ENCODE measurements around the gene AGAP1. TPM values are rescaled to one million over a fixed set of nuclear protein-coding genes. Genes with fewer than 3 reads are reported as not detected.

Gene AGAP1
- total RNA-seq, 1 donor from 2014 or later = 3.8 TPM

- no peak overlapping the region for H3K27ac Mint-ChIP-seq
- intact Hi-C loops (cut with micrococcal nuclease) = no loop called here
- no peaks in the 10 kb centered on the region for H3K36me3 Mint-ChIP-seq (ENCODE audit: low read depth)
- H3K9me3 Mint-ChIP-seq = no peaks in the 10 kb centered on the region
- H3K27me3 Mint-ChIP-seq = no peaks in the 10 kb centered on the region
- H3K4me1 Mint-ChIP-seq = no peaks in the 10 kb centered on the region
- DNase-seq = no peak
- H3K4me3 Mint-ChIP-seq = no peak overlapping the region
Measured at GRCh38 chr2:235468978-235469655, 24.7 kb upstream of the AGAP1 start.

DNA sequence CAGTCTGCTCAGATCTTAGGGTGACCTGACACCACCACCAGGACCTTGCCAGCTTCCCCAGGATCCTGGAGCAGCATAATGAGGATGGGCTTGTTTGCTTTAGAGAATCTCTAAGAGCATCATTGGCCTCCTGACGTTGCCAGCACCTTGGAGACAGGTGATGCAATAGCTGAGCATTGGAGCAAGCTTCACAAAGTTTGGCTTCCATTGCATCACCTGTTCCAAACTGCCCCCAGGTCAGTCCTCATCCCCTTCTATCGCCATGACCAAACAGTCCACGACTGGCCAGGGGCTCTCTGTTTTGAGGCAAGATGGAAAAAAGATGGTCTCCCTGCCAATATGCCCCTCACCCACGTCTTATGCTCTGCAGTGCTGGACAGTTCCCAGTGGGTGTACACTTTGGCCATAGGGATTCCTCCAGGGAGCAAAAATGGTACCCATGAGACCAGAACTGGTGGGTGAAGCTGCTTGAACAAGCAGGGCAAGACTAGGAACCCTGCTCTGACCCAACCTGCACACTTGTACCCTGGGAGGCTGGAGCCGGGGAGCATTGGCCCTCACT, 22.6 kb upstream of the AGAP1 start:
- Mint-ChIP-seq H3K27ac (no peak overlapping the region), H3K4me1 (no peaks in the 10 kb centered on the region), H3K27me3 (no peaks in the 10 kb centered on the region), H3K36me3 (ENCODE audit: low read depth) (no peaks in the 10 kb centered on the region), H3K4me3 (no peak overlapping the region), H3K9me3 (peaks cover 4% of the 10 kb centered on the region)
- DNase-seq = no peak
- intact Hi-C loops (cut with micrococcal nuclease) = no loop called here

- no peak overlapping the region for H3K4me3 Mint-ChIP-seq
- no peaks in the 10 kb centered on the region for H3K27me3 Mint-ChIP-seq
- no peak for DNase-seq
- no peak overlapping the region for H3K27ac Mint-ChIP-seq
- intact Hi-C loops (cut with micrococcal nuclease) = no loop called here
- H3K4me1 Mint-ChIP-seq = no peaks in the 10 kb centered on the region
- peaks cover 4% of the 10 kb centered on the region for H3K9me3 Mint-ChIP-seq
- H3K36me3 Mint-ChIP-seq (ENCODE audit: low read depth) = no peaks in the 10 kb centered on the region
Measured at GRCh38 chr2:235472443-235472842, 21.4 kb upstream of the AGAP1 start.

DNA sequence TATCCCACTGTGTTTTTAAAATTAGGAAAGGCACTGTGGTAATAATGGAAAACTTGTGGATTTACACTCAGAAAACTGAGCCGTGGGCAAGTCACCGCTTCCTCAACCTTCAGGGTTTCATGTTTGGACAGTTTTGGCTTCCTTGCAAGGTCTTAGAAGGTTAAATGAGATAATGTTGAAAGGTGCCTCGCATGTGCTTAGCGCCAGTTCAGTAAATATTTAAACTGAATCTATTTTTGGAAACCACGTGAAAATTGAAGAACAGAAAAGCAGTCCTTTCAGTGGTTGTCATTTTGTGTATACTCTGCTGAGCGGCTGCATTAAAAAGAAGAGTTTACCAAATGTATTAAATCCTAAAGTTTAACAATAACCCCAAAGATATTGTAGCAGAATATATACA, 15.2 kb upstream of the AGAP1 start:
- Mint-ChIP-seq H3K27ac (no peak overlapping the region), H3K9me3 (peaks cover 4% of the 10 kb centered on the region), H3K27me3 (no peaks in the 10 kb centered on the region), H3K4me3 (no peak overlapping the region), H3K4me1 (no peaks in the 10 kb centered on the region), H3K36me3 (ENCODE audit: low read depth) (no peaks in the 10 kb centered on the region)
- no peak for DNase-seq
- intact Hi-C loops (cut with micrococcal nuclease) = no loop called here

- intact Hi-C loops (cut with micrococcal nuclease) = no loop called here
- Mint-ChIP-seq H3K4me1 (no peaks in the 10 kb centered on the region), H3K36me3 (ENCODE audit: low read depth) (no peaks in the 10 kb centered on the region), H3K4me3 (no peak overlapping the region), H3K27me3 (no peaks in the 10 kb centered on the region), H3K9me3 (peaks cover 4% of the 10 kb centered on the region), H3K27ac (no peak overlapping the region)
- DNase-seq = no peak
Measured at GRCh38 chr2:235479604-235480003, 14.2 kb upstream of the AGAP1 start.

DNA sequence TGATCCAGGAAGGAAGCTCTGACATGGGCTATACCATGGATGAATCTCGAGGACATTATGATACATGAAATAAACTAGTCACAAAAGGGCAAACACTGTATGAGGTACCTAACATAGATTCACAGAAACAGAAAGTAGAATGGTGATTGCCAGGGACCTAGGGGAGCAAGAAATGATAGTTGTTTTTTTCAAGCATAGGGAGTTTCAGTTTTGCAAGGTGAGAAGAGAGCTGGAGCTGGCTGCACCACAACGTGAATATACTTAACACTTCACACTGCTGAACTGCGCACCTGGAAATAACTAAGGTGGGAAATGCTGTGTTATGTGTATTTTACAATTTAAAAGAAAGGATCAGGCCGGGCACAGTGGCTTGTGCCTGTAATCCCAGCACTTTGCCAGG, 13.2 kb upstream of the AGAP1 start:
- Mint-ChIP-seq H3K27ac (no peak overlapping the region), H3K36me3 (ENCODE audit: low read depth) (no peaks in the 10 kb centered on the region), H3K4me1 (no peaks in the 10 kb centered on the region), H3K4me3 (no peak overlapping the region), H3K9me3 (peaks cover 3% of the 10 kb centered on the region), H3K27me3 (no peaks in the 10 kb centered on the region)
- intact Hi-C loops (cut with micrococcal nuclease) = no loop called here
- DNase-seq = no peak

- Mint-ChIP-seq H3K9me3 (no peaks in the 10 kb centered on the region), H3K4me1 (no peaks in the 10 kb centered on the region), H3K27ac (no peak overlapping the region), H3K36me3 (ENCODE audit: low read depth) (no peaks in the 10 kb centered on the region), H3K4me3 (no peak overlapping the region), H3K27me3 (no peaks in the 10 kb centered on the region)
- intact Hi-C loops (cut with micrococcal nuclease) = no loop called here
- DNase-seq = no peak
Measured at GRCh38 chr2:235483313-235483712, 10.5 kb upstream of the AGAP1 start.

DNA sequence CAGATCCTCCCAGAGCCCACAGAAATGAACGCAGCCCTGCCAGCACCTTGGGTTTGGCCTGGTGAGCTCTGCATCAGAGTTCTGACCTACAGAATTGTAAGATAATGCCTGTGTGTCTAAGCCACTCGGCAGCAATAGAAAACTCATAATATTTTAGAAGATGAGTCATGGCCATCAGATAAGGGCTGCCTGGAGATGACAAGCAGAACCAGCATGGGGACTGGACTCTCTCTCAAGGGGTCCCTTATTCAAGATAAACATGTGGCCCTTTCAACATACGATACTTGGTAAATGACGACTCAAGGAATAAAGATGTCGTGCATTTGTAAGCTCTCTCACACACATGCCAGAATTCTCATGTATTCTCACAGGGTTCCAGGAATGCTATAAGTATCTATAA, 8.5 kb upstream of the AGAP1 start:
- no peaks in the 10 kb centered on the region for H3K36me3 Mint-ChIP-seq (ENCODE audit: low read depth)
- intact Hi-C loops (cut with micrococcal nuclease) = no loop called here
- no peaks in the 10 kb centered on the region for H3K4me1 Mint-ChIP-seq
- no peak for DNase-seq
- no peak overlapping the region for H3K4me3 Mint-ChIP-seq
- no peak overlapping the region for H3K27ac Mint-ChIP-seq
- H3K9me3 Mint-ChIP-seq = no peaks in the 10 kb centered on the region
- H3K27me3 Mint-ChIP-seq = peaks cover 8% of the 10 kb centered on the region

GRCh38 chr2:235486729-235487128, 7.1 kb upstream of the AGAP1 start:
- H3K9me3 Mint-ChIP-seq = no peaks in the 10 kb centered on the region
- H3K36me3 Mint-ChIP-seq (ENCODE audit: low read depth) = no peaks in the 10 kb centered on the region
- H3K4me1 Mint-ChIP-seq = no peaks in the 10 kb centered on the region
- no peak for DNase-seq
- intact Hi-C loops (cut with micrococcal nuclease) = no loop called here
- H3K27me3 Mint-ChIP-seq = peaks cover 13% of the 10 kb centered on the region
- no peak overlapping the region for H3K27ac Mint-ChIP-seq
- no peak overlapping the region for H3K4me3 Mint-ChIP-seq

- intact Hi-C loops (cut with micrococcal nuclease) = loop anchor here (10.0 kb wide), 1 partner anchor 685 kb away; no protein-coding TSS in a partner anchor
- H3K27ac Mint-ChIP-seq = no peak overlapping the region
- H3K9me3 Mint-ChIP-seq = no peaks in the 10 kb centered on the region
- no peak overlapping the region for H3K4me3 Mint-ChIP-seq
- DNase-seq = no peak
- H3K27me3 Mint-ChIP-seq = peaks cover 31% of the 10 kb centered on the region
- no peaks in the 10 kb centered on the region for H3K36me3 Mint-ChIP-seq (ENCODE audit: low read depth)
- H3K4me1 Mint-ChIP-seq = peaks cover 2% of the 10 kb centered on the region
Measured at GRCh38 chr2:235489897-235490296, 3.9 kb upstream of the AGAP1 start.

DNA sequence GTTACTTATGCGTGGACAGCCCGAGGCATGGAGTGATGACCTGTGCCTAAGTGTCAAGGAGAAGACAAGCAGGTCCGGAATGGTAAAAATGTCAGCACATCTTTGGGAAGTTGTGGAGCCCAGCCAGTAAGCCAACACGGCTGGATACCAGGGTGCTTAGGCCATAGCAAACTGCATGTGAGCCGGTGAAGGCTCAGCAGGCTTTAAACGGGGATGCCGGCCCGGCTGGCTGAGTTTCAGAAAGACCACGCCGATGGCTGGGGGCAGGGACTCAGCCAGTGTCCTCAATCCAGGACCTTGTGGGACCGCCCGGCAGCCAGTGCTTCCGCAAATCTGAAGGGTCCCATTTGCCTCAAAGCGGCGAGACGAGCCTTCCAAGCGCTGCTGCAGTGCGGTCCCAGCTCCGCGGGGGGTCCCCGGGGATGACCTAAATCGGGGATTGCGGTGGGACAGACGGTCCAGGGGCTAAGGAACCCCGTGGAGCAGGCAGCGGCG, 946 bp upstream of the AGAP1 start:
- no peak for DNase-seq
- Mint-ChIP-seq H3K36me3 (ENCODE audit: low read depth) (no peaks in the 10 kb centered on the region), H3K27ac (no peak overlapping the region), H3K4me1 (peaks cover 7% of the 10 kb centered on the region), H3K27me3 (peaks cover 54% of the 10 kb centered on the region), H3K9me3 (no peaks in the 10 kb centered on the region), H3K4me3 (peak overlapping the region; percentile 72)
- intact Hi-C loops (cut with micrococcal nuclease) = loop anchor here (10.0 kb wide), 1 partner anchor 682 kb away; no protein-coding TSS in a partner anchor

DNA sequence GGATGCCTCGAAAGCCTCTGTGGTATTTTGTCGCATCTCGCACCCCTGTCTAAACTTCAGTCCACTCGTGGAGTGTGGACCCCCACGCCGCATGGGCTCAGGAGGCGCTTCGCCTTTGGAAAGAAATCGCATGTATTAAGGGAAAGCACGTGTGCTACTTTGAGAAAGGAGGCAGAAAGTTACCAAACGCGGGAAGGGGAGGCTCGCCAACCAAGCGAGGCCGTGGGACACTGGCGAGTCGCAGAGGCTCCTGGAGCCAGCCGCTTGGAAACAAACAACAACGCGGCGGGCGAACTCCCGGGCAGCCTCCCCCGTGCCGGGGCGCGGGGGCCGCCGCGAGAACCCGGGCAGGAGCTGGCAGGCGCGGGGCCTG, 455 bp upstream of the AGAP1 start:
- Mint-ChIP-seq H3K27me3 (peaks cover 58% of the 10 kb centered on the region), H3K9me3 (no peaks in the 10 kb centered on the region), H3K27ac (no peak overlapping the region), H3K4me3 (peak overlapping the region; percentile 72), H3K36me3 (ENCODE audit: low read depth) (no peaks in the 10 kb centered on the region), H3K4me1 (peaks cover 7% of the 10 kb centered on the region)
- no peak for DNase-seq
- intact Hi-C loops (cut with micrococcal nuclease) = loop anchor here (10.0 kb wide), 1 partner anchor 681 kb away; no protein-coding TSS in a partner anchor

GRCh38 chr2:235494716-235495372, 1.0 kb downstream of the AGAP1 start:
- peaks cover 62% of the 10 kb centered on the region for H3K27me3 Mint-ChIP-seq
- peak; percentile 59 for DNase-seq
- intact Hi-C loops (cut with micrococcal nuclease) = loop anchor here (10.0 kb wide), 1 partner anchor 680 kb away; no protein-coding TSS in a partner anchor
- no peaks in the 10 kb centered on the region for H3K36me3 Mint-ChIP-seq (ENCODE audit: low read depth)
- no peaks in the 10 kb centered on the region for H3K9me3 Mint-ChIP-seq
- H3K4me3 Mint-ChIP-seq = peak overlapping the region; percentile 67
- no peak overlapping the region for H3K27ac Mint-ChIP-seq
- H3K4me1 Mint-ChIP-seq = peaks cover 7% of the 10 kb centered on the region

All from activated CD4-positive, alpha-beta T cell treated with anti-CD3 and anti-CD28 coated beads, Interleukin-2, amount 10 ng/mL, durations not matched to agents 24 days and 14 days (primary cell).